HepG2 (cell line): ENCODE results near the gene GSTA1. TPM values are rescaled to one million over a fixed set of nuclear protein-coding genes. Genes with fewer than 3 reads are reported as not detected.

Experiments
- AGO2 ChIP-seq: fragments of 200-400 bp; formaldehyde crosslinking; optimal IDR thresholded peaks from 2 replicates; pipeline ENCODE3; 2017; ENCODE audit warnings: mild to moderate bottlenecking, low read depth, low read length, moderate library complexity
- DNMT1 ChIP-seq: sonication (generic); formaldehyde crosslinking; IDR thresholded peaks from 2 replicates; pipeline ENCODE4 v1.5.1; 2020; ENCODE audit warnings: mild to moderate bottlenecking, missing genetic modification reagents
- FOXA1 ChIP-seq, 2 experiments: fragments of 450-650 bp in 1 of 2; sonication (generic) in 1 of 2; formaldehyde crosslinking in 1 of 2; IDR thresholded peaks; 2 replicates each; pipeline versions ENCODE4 v1.4.0 to v1.6.1; 2016 to 2020; ENCODE audit warnings: missing genetic modification reagents in 1 of 2
- HDAC2 ChIP-seq: sonication (generic); formaldehyde crosslinking; IDR thresholded peaks from 2 replicates; pipeline ENCODE4 v1.4.0; 2020; ENCODE audit warnings: missing genetic modification reagents
- MATR3 ChIP-seq: sonication (generic); formaldehyde crosslinking; IDR thresholded peaks from 2 replicates; pipeline ENCODE4 v1.4.0; 2020; ENCODE audit warnings: missing genetic modification reagents
- MBD4 ChIP-seq: IDR thresholded peaks from 2 replicates; pipeline ENCODE4 v1.6.1; 2012; ENCODE audit warnings: low read length, inconsistent platforms, borderline replicate concordance
- MBNL3 ChIP-seq: fragments of 250-450 bp; sonication (Bioruptor Pico); conservative IDR thresholded peaks from 2 replicates; pipeline ENCODE4 v1.8.0; 2022; ENCODE audit warnings: mild to moderate bottlenecking, inconsistent platforms
- NFYC ChIP-seq: IDR thresholded peaks from 2 replicates; pipeline ENCODE4 v1.6.1; 2016; ENCODE audit warnings: missing genetic modification reagents, missing compliant biosample characterization
- PHF20 ChIP-seq: sonication (generic); formaldehyde crosslinking; IDR thresholded peaks from 2 replicates; pipeline ENCODE4 v1.5.0; 2020; ENCODE audit warnings: mild to moderate bottlenecking, missing genetic modification reagents
- REL ChIP-seq: sonication (generic); formaldehyde crosslinking; conservative IDR thresholded peaks from 2 replicates; pipeline ENCODE4 v1.8.0; 2022; ENCODE audit warnings: mild to moderate bottlenecking, missing genetic modification reagents, moderate library complexity
- RFXANK ChIP-seq: IDR thresholded peaks from 2 replicates; pipeline ENCODE4 v1.6.1; 2016
- SMAD1 ChIP-seq: sonication (generic); formaldehyde crosslinking; IDR thresholded peaks from 2 replicates; pipeline ENCODE4 v1.4.0; 2020; ENCODE audit warnings: missing genetic modification reagents, low read depth, mild to moderate bottlenecking, borderline replicate concordance
- SOX13 ChIP-seq, 3 experiments: fragments of 450-650 bp in 1 of 3; sonication (generic) in 1 of 3; formaldehyde crosslinking in 1 of 3; IDR thresholded peaks in 2 of 3; conservative IDR thresholded peaks in 1 of 3; 2 replicates each; pipeline versions ENCODE4 v1.5.0 to v1.6.1; 2016 to 2020; ENCODE audit warnings: antibody characterized with exemption in 1 of 3, mild to moderate bottlenecking in 1 of 3, missing compliant biosample characterization in 1 of 3, missing genetic modification reagents in 1 of 3, moderate library complexity in 1 of 3
- ZBTB20 ChIP-seq: sonication (generic); formaldehyde crosslinking; IDR thresholded peaks from 2 replicates; pipeline ENCODE4 v1.8.1; 2023; ENCODE audit warnings: missing genetic modification reagents, low read depth, mild to moderate bottlenecking, borderline replicate concordance
- ZC3H4 ChIP-seq: sonication (generic); formaldehyde crosslinking; IDR thresholded peaks from 2 replicates; pipeline ENCODE4 v1.4.0; 2020; ENCODE audit warnings: missing genetic modification reagents, borderline replicate concordance
- ZNF484 ChIP-seq: sonication (generic); formaldehyde crosslinking; IDR thresholded peaks from 2 replicates; pipeline ENCODE4 v1.5.1; 2020; ENCODE audit warnings: mild to moderate bottlenecking, low read depth, missing genetic modification reagents, borderline replicate concordance
- ZNF660 ChIP-seq: sonication (generic); formaldehyde crosslinking; IDR thresholded peaks from 2 replicates; pipeline ENCODE4 v1.5.1; 2020; ENCODE audit warnings: mild to moderate bottlenecking, low read depth, missing genetic modification reagents, borderline replicate concordance
- ZNF703 ChIP-seq: sonication (generic); formaldehyde crosslinking; IDR thresholded peaks from 2 replicates; pipeline ENCODE4 v1.5.1; 2020; ENCODE audit warnings: missing genetic modification reagents, mild to moderate bottlenecking, moderate library complexity, borderline replicate concordance
- ZNF75D ChIP-seq: sonication (generic); formaldehyde crosslinking; IDR thresholded peaks from 2 replicates; pipeline ENCODE4 v1.8.1; 2023; ENCODE audit warnings: missing genetic modification reagents, mild to moderate bottlenecking, borderline replicate concordance
- ZNF772 ChIP-seq: sonication (generic); formaldehyde crosslinking; IDR thresholded peaks from 2 replicates; pipeline ENCODE4 v1.5.0; 2020; ENCODE audit warnings: mild to moderate bottlenecking, missing genetic modification reagents
- polyA plus RNA-seq, 8 experiments: library from polyadenylated mRNA; depleted of rRNA in 3 of 8; stranded (reverse) in 7 of 8; unstranded in 1 of 8; fragments of >200 nt; fragmentation: Illumina TruSeq in 4 of 8; extraction: Trizol in 4 of 8; gene quantifications; 2 replicates each; pipeline versions ENCODE4 v1.2.1 to v1.2.3, GENCODE V29; 2011 to 2016; ENCODE audit warnings: low read depth in 4 of 8, missing spikeins in 1 of 8, mixed read lengths in 1 of 8; ENCODE audit not compliant: insufficient read depth in 1 of 8
- total RNA-seq, 5 experiments: library from RNA; depleted of rRNA; stranded (reverse); fragments of >200 nt; fragmentation: Illumina TruSeq; extraction: Trizol; gene quantifications; 2 replicates each; pipeline ENCODE4 v1.2.3, GENCODE V29; 2016; ENCODE audit warnings: low read depth in 1 of 5
- TF ChIP-seq, protein P1 (sequence below): sonication (generic); formaldehyde crosslinking; IDR thresholded peaks from 2 replicates; pipeline ENCODE4 v1.9.0; 2021; ENCODE audit warnings: missing genetic modification reagents, borderline replicate concordance
- TF ChIP-seq, protein P2 (sequence below): sonication (generic); formaldehyde crosslinking; IDR thresholded peaks from 2 replicates; pipeline ENCODE4 v1.8.0; 2022; ENCODE audit warnings: missing genetic modification reagents, mild to moderate bottlenecking, inconsistent platforms, borderline replicate concordance
- TF ChIP-seq, protein P3 (sequence below): sonication (generic); formaldehyde crosslinking; IDR thresholded peaks from 2 replicates; pipeline ENCODE4 v1.5.0; 2020; ENCODE audit warnings: mild to moderate bottlenecking, missing genetic modification reagents, borderline replicate concordance

The GSTA1 gene
- total and polyA plus RNA-seq, 2 of the 13 experiments (the other 11 are each of a cell fraction or from before 2014, with no cell fraction given), result 6.2 to 282 TPM

DNA sequence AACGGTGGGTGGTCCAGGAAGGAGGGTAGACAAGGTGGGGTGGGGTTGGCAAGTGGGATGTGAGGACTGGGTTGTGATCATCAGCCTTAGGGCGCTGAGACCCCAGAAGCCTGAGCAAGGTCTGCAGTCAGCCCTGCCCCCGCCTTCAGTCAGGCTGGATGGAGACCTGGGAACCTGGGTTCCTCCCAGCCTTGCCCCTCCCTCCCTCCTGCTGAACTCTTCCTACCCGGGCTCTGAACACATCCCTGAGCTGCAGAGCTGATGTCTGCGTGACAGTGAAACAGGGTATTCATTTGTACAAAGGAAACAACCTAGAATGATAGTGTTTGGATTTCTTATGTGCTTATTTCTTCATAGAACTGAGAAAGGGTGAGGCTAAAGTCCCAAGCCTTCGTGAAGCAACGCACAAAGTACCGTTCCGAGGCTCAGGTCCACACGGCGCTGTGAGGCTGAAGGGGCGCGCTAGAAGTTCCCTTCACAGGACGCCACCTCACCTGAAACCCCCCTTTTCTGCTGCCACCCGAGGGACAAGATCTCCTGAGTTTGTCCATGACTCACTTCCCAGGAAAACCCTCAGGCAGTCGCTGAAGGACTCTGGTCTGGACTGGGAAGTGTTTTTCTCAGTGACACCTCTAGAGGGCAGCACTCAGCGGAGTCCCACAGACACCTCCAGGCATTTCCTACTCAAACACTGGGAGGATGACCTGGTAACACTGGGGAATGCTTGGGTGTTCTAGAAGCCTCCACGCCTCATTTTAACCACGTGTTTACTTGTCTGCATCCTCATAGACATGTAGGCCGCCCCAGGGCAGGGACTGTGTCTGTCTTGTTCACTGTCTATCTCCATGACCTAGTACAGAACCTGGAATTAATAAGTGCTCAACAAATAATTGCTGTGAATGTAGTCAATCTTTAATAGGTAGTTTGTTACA, 35.8 kb upstream of the GSTA1 start (continued):
- TF ChIP-seq ZNF772 (no peak), MBD4 (no peak), HDAC2 (CRISPR knock-in tag) (no peak), ZBTB20 (CRISPR knock-in tag) (no peak), MBNL3 (no peak), SMAD1 (CRISPR knock-in tag) (peak; percentile 29; the same call in 1 of the 2 replicates), ZNF484 (CRISPR knock-in tag) (no peak), DNMT1 (0 out of 2 replicates have a peak, but pooled peaks have one; percentile 55), FOXA1 (IDR thresholded peaks at IDR 0.05) (no peak), FOXA1 (CRISPR knock-in tag; IDR thresholded peaks at IDR 0.05) (no peak), ZNF75D (no peak), ZNF660 (no peak), MATR3 (CRISPR knock-in tag) (no peak), AGO2 (no peak), ZNF703 (no peak), NFYC (CRISPR knock-in tag) (no peak), SOX13 (IDR thresholded peaks at IDR 0.05) (no peak), SOX13 (CRISPR knock-in tag; conservative IDR thresholded peaks at IDR 0.05 in 1 of 2, IDR thresholded peaks at IDR 0.05 in 1 of 2) (peak in 1 of 2 experiments; percentile 14; a peak in 1 of 4 replicates), RFXANK (CRISPR knock-in tag) (no peak), ZC3H4 (CRISPR knock-in tag) (no peak), REL (CRISPR knock-in tag) (no peak), PHF20 (CRISPR knock-in tag) (no peak)
- TF ChIP-seq, protein P1, sequence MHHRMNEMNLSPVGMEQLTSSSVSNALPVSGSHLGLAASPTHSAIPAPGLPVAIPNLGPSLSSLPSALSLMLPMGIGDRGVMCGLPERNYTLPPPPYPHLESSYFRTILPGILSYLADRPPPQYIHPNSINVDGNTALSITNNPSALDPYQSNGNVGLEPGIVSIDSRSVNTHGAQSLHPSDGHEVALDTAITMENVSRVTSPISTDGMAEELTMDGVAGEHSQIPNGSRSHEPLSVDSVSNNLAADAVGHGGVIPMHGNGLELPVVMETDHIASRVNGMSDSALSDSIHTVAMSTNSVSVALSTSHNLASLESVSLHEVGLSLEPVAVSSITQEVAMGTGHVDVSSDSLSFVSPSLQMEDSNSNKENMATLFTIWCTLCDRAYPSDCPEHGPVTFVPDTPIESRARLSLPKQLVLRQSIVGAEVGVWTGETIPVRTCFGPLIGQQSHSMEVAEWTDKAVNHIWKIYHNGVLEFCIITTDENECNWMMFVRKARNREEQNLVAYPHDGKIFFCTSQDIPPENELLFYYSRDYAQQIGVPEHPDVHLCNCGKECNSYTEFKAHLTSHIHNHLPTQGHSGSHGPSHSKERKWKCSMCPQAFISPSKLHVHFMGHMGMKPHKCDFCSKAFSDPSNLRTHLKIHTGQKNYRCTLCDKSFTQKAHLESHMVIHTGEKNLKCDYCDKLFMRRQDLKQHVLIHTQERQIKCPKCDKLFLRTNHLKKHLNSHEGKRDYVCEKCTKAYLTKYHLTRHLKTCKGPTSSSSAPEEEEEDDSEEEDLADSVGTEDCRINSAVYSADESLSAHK (CRISPR knock-in tag), result no peak
- TF ChIP-seq, protein P2, sequence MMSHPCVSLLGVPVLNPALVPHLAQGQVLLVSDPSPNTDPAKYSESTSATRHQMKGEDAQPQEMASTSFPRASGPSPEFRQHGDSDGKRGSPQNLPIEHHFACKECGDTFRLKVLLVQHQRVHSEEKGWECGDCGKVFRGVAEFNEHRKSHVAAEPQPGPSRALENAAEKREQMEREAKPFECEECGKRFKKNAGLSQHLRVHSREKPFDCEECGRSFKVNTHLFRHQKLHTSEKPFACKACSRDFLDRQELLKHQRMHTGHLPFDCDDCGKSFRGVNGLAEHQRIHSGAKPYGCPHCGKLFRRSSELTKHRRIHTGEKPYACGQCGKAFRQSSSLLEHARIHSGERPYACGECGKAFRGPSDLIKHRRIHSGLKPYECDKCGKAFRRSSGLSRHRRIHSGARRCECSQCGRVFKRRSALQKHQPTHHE (CRISPR knock-in tag), result no peak
- TF ChIP-seq, protein P3, sequence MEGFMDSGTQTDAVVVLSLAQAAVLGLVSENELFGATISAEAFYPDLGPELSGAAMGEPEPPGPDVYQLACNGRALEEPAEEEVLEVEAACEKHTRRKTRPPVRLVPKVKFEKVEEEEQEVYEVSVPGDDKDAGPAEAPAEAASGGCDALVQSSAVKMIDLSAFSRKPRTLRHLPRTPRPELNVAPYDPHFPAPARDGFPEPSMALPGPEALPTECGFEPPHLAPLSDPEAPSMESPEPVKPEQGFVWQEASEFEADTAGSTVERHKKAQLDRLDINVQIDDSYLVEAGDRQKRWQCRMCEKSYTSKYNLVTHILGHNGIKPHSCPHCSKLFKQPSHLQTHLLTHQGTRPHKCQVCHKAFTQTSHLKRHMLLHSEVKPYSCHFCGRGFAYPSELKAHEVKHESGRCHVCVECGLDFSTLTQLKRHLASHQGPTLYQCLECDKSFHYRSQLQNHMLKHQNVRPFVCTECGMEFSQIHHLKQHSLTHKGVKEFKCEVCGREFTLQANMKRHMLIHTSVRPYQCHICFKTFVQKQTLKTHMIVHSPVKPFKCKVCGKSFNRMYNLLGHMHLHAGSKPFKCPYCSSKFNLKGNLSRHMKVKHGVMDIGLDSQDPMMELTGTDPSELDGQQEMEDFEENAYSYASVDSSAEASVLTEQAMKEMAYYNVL (CRISPR knock-in tag), result peak; percentile 49; the same call in 1 of the 2 replicates
